Measurements from ENCODE around the gene RAB17. TPM values are rescaled to one million over a fixed set of nuclear protein-coding genes. Genes with fewer than 3 reads are reported as not detected.
"Not testable (repeated sequence)": the region's sequence is repeated elsewhere in the genome, so short reads cannot be mapped to it uniquely, and the experiment has no call there.

Gene RAB17
- total RNA-seq, 1 donor: 0.43 TPM

DNA sequence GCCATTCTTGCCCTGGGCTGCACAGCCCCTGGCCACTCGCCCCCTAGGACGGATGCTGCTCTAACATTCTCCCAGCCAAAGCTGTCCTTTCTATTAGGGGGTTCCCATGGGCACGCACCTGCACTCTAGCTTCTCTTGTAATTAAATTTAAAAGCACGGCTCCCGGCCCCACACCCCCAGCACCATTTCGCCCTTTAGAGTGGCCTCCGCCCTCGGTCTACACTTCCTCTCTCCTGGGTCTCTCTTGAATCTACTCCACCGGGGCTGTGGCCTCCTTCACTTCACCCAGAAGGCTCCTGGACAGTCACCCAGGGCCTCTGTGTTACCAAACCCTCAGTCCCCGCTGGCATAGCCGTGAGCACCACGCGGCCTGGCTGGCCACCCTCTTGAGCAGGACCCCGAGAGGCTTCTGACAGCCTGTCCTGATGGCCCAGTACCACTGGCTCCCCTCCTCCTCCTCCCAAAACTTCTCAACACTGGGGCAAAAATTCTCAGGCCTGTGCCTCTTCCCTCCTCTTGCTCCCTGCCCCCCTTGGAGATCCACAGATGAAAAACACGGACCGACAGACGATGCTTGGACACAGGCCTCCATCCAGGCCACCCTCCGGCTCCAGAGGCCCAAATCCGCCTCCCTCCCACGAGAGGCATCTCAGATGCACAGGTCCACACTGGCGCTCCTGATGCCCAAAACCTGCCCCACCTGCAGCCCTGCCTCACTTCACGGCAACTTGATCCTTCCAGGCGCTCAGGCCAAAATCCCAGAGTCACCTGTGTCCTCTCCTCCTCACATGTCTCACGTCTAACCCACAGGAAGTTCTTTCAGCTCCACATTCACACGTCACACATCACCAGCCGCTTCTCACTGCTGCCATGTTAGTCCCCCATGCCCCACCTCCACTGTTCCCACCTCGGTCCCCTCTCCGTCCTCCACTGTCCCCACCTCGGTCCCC is 6.9 kb upstream of the RAB17 start:
- no peak for TF ChIP-seq CTCF (IDR thresholded peaks at IDR 0.05; ENCODE audit: insufficient read depth, low read depth, low read length)
- DNase-seq (ENCODE audit: low read depth): no peak
- H3K4me3 ChIP-seq (ENCODE audit: low read depth, low read length): no peak overlapping the region

GRCh38 chr2:237596520-237597195 is 6.1 kb upstream of the RAB17 start:
- no peak for TF ChIP-seq CTCF (IDR thresholded peaks at IDR 0.05; ENCODE audit: insufficient read depth, low read depth, low read length)
- DNase-seq (ENCODE audit: low read depth): no peak
- no peak overlapping the region for H3K4me3 ChIP-seq (ENCODE audit: low read depth, low read length)

- H3K4me3 ChIP-seq (ENCODE audit: low read depth, low read length); DNase-seq (ENCODE audit: low read depth): not testable (repeated sequence)
Observed at GRCh38 chr2:237595829-237596519, 5.4 kb upstream of the RAB17 start.

DNA sequence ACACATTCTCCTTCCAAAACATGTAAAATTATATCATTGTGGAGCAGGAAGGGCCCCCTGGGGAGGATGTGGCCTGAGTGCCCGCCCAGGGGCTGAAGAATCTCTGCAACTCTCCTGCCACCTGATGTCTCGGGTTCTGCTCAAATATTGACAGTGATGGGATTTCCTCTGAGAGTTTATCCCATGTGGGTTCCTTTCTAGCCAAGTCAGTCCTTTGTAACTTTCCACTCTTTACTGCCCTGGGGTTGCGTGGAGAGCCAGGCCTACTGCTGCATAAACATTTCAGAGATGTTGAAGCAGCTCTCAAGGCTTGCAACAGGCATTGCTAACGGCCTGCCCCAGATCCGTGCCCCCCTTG is 4.0 kb upstream of the RAB17 start:
- TF ChIP-seq CTCF (IDR thresholded peaks at IDR 0.05; ENCODE audit: insufficient read depth, low read depth, low read length): no peak
- peak; percentile 91 for DNase-seq (ENCODE audit: low read depth)
- no peak overlapping the region for H3K4me3 ChIP-seq (ENCODE audit: low read depth, low read length)

GRCh38 chr2:237593596-237594320 is 3.2 kb upstream of the RAB17 start:
- no peak for TF ChIP-seq CTCF (IDR thresholded peaks at IDR 0.05; ENCODE audit: insufficient read depth, low read depth, low read length)
- no peak overlapping the region for H3K4me3 ChIP-seq (ENCODE audit: low read depth, low read length)
- DNase-seq (ENCODE audit: low read depth): no peak

DNA sequence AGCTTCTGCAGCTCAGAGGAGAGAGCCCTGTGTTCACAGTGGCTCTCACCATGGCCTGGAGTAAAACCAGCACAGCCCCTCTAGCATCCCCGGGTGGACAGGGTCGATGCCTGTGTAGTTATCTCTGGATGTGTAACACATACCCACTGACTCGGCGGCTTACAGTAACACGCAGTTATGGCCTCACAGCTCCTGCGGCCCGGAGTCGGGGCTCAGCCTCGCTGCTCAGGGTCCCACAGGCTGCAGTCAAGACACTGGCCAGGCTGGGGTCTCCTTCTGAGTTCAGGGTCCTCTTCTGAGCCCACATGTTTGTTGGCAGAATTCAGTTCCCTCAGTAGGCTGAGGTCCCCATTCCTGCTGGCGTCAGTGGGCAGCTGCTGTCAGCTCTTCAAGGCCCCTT is 2.5 kb upstream of the RAB17 start:
- no peak for TF ChIP-seq CTCF (IDR thresholded peaks at IDR 0.05; ENCODE audit: insufficient read depth, low read depth, low read length)
- no peak for DNase-seq (ENCODE audit: low read depth)

More for the DNA sequence above, 2.5 kb upstream of the RAB17 start:
- no peak overlapping the region for H3K4me3 ChIP-seq (ENCODE audit: low read depth, low read length)
